Liver (tissue), 2 donors: ENCODE measurements around the gene GBX1.

Experiments
- ATF3 ChIP-seq: IDR thresholded peaks from 2 replicates; pipeline ENCODE4 v1.6.1; 2016; ENCODE audit warnings: antibody characterized with exemption
- GABPA ChIP-seq, 2 donors: IDR thresholded peaks in 1 of 2; conservative IDR thresholded peaks in 1 of 2; 2 replicates each; pipeline ENCODE4 v1.6.1; 2016; ENCODE audit warnings: antibody characterized with exemption in 2 of 2, mild to moderate bottlenecking in 1 of 2, moderate library complexity in 1 of 2
- HNF4A ChIP-seq, 2 donors: conservative IDR thresholded peaks; 2 replicates each; pipeline ENCODE4 v1.6.1; 2016; ENCODE audit warnings: antibody characterized with exemption in 2 of 2, mild to moderate bottlenecking in 2 of 2
- MAX ChIP-seq: IDR thresholded peaks from 2 replicates; pipeline ENCODE4 v1.6.1; 2016; ENCODE audit warnings: antibody characterized with exemption
- RXRA ChIP-seq, 2 donors: IDR thresholded peaks; 2 replicates each; pipeline ENCODE4 v1.6.1; 2017 to 2018; ENCODE audit warnings: antibody characterized with exemption in 2 of 2, mild to moderate bottlenecking in 1 of 2
- donor health status: healthy.

- no peak for TF ChIP-seq RXRA (IDR thresholded peaks at IDR 0.05)
- TF ChIP-seq HNF4A (conservative IDR thresholded peaks at IDR 0.05): no peak
- no peak for TF ChIP-seq MAX
- no peak for TF ChIP-seq GABPA (IDR thresholded peaks at IDR 0.05 in 1 of 2, conservative IDR thresholded peaks at IDR 0.05 in 1 of 2)
- no peak for TF ChIP-seq ATF3
These were observed 33.3 kb downstream of the GBX1 start for GRCh38 chr7:151133986-151134742.
